Activated T-cell treated with anti-CD3 and anti-CD28 coated beads, Interleukin-2, amount 50 U/mL, for 24 hours (primary cell): ENCODE data around the gene FFAR2.

Experiments
- DNase-seq: peaks from one replicate; pipeline ENCODE4 v3.0.0-alpha.2; 2020
- H3K27ac Mint-ChIP-seq: 2 replicates; pipeline ENCODE4 v1.8.0; 2020; ENCODE audit warnings: mild to moderate bottlenecking, mixed read lengths
- H3K27me3 Mint-ChIP-seq: 2 replicates; pipeline ENCODE4 v1.8.0; 2020; ENCODE audit warnings: mixed read lengths
- H3K36me3 Mint-ChIP-seq: 2 replicates; pipeline ENCODE4 v1.8.0; 2020; ENCODE audit warnings: low read depth, mixed read lengths
- H3K4me1 Mint-ChIP-seq: 2 replicates; pipeline ENCODE4 v1.8.0; 2020; ENCODE audit warnings: low read depth, mixed read lengths
- H3K4me3 Mint-ChIP-seq: 2 replicates; pipeline ENCODE4 v1.8.0; 2020; ENCODE audit warnings: mild to moderate bottlenecking, moderate library complexity, mixed read lengths
- H3K9me3 Mint-ChIP-seq: 2 replicates; pipeline ENCODE4 v1.8.0; 2020; ENCODE audit warnings: mixed read lengths

Gene FFAR2

DNA sequence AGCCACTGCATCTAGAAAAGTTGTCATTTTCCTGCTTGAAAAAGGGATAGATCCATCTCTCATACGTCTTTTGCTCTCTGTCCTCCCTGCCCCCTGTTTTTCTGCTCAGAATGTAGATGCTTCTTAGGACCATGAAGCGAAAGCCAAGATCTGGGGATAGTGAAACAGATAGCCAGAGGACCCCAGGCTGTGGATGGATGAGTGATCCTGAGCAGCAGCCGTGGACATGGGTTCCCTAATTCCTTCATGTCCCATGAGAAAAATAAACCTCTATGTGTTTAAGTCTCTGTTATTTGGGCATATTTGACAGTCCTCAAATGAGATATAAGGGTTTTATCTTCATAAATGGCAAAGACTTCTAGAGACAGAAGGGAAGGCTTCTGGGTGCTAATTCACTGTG lies 12.2 kb upstream of the FFAR2 start:
- Mint-ChIP-seq H3K27ac (peak overlapping the region; percentile 82), H3K4me3 (peak overlapping the region; percentile 54), H3K4me1 (peaks cover 18% of the 10 kb centered on the region), H3K36me3 (no peaks in the 10 kb centered on the region), H3K27me3 (peaks cover 35% of the 10 kb centered on the region), H3K9me3 (peaks cover 3% of the 10 kb centered on the region)
- DNase-seq: no peak

DNA sequence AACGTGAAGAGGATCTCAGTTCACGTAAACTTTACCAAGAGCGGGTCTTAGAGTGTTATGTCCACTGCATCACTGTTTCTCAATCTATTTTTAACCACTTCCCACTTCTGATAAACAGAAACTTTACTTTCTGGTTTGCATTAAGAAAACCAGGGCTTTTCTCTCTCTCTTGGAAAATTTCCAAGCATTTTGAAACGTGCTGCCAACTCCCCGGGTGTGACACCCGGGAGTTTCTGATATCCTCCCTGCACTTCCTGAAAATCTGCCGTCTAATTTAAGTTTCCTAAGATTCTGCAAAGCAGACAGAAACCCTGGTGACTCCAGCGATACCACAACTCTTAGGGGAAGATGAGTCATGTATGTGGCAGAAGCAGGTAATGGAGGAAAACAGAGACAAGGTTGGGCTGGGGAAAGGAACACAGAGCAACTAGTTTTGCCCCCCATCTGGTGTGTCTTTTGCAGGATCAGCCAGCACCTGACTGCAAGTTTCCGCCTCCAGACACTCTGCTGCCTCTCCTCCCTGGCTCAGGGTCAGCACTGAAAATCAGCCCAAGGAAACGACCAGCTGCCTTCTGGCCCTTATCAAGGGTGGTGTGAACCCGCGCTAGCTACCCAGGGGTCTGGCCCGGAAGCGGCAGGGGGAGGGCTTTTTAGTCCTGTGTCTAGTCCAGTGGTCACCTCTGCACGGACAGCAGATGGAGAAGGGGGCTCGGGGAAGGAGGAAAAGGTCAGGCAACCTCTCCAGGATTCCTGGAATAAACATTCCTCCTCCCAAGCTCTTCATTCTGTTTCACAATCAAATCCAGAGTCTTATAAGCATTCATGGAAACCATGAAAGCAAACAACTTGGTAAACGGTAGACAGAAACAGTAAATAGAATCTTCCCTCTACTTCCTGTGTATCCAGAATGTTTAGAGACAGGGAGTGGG lies 11.3 kb upstream of the FFAR2 start:
- peaks cover 35% of the 10 kb centered on the region for H3K27me3 Mint-ChIP-seq
- peaks cover 18% of the 10 kb centered on the region for H3K4me1 Mint-ChIP-seq
- no peaks in the 10 kb centered on the region for H3K36me3 Mint-ChIP-seq
- peak overlapping the region; percentile 54 for H3K4me3 Mint-ChIP-seq
- peak overlapping the region; percentile 82 for H3K27ac Mint-ChIP-seq
- peak; percentile 48 for DNase-seq
- no peaks in the 10 kb centered on the region for H3K9me3 Mint-ChIP-seq

DNA sequence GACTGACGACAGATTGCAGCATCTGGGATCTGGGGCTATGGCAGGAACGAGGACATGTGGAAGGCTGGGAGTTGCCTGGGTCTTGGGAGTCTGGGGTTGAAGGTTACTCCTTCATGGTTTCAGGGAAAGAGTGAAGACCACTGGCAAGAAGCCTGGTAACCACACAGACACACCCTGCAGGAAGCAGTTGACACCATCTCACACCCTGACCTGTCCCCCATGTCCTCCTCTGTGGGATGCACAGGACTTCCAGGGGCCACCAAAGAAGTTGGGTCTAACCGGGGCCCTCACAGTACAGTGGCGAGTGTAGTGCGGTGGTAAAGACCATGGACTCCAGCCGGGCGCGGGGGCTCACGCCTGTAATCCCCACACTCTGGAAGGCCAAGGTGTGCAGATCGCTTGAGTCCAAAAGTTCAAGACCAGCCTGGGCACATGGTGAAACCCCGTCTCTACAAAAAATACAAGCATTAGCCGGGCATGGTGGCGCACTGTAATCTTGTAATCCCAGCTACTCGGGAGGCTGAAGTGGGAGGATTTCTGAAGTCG lies 10.6 kb upstream of the FFAR2 start:
- no peaks in the 10 kb centered on the region for H3K36me3 Mint-ChIP-seq
- DNase-seq: no peak
- H3K27ac Mint-ChIP-seq: no peak overlapping the region
- peaks cover 18% of the 10 kb centered on the region for H3K4me1 Mint-ChIP-seq
- peaks cover 32% of the 10 kb centered on the region for H3K27me3 Mint-ChIP-seq
- no peak overlapping the region for H3K4me3 Mint-ChIP-seq
- H3K9me3 Mint-ChIP-seq: no peaks in the 10 kb centered on the region

DNA sequence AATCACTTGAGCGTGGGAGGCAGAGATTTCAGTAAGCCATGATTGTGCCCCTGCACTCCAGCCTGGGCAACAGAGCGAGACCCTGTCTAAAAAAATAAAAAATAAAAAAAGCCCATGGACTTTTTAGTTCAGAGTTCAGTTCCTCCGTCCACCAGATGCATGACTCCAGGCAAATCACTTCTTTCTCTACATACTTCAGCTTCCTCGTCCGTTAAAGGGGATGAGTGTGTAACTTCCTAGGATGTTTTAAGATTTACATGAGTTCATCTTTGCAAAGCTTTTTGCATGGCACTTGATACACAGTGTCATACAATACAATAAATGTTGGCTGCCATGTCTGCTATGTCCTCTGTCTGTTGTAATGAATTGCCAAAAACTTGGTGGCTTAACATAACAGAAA lies 10.0 kb upstream of the FFAR2 start:
- no peaks in the 10 kb centered on the region for H3K36me3 Mint-ChIP-seq
- no peaks in the 10 kb centered on the region for H3K9me3 Mint-ChIP-seq
- H3K4me3 Mint-ChIP-seq: no peak overlapping the region
- H3K4me1 Mint-ChIP-seq: peaks cover 18% of the 10 kb centered on the region
- no peak overlapping the region for H3K27ac Mint-ChIP-seq
- no peak for DNase-seq
- peaks cover 25% of the 10 kb centered on the region for H3K27me3 Mint-ChIP-seq

DNA sequence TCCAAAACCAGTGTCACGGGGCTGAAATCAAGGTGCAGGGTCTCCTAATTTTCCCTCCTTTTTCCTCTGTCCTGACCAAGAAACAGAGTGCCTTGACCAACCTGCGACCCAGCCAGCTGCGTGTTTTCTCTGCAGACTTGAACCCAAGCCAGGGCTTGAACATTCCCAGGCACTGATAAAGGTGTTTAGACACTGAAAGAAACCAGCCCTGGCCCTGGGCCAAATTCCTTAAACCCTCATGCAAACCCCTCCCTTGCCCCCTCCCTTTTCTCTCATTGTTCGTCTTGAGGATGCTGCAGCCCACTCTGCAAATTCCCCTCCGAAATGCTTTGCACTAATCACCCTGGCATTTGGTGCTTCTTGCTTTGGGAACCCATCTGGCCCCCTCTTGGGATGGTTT lies 9.5 kb upstream of the FFAR2 start:
- no peak overlapping the region for H3K4me3 Mint-ChIP-seq
- peaks cover 21% of the 10 kb centered on the region for H3K27me3 Mint-ChIP-seq
- no peaks in the 10 kb centered on the region for H3K36me3 Mint-ChIP-seq
- H3K4me1 Mint-ChIP-seq: peaks cover 18% of the 10 kb centered on the region
- H3K9me3 Mint-ChIP-seq: no peaks in the 10 kb centered on the region
- H3K27ac Mint-ChIP-seq: no peak overlapping the region
- DNase-seq: no peak

DNA sequence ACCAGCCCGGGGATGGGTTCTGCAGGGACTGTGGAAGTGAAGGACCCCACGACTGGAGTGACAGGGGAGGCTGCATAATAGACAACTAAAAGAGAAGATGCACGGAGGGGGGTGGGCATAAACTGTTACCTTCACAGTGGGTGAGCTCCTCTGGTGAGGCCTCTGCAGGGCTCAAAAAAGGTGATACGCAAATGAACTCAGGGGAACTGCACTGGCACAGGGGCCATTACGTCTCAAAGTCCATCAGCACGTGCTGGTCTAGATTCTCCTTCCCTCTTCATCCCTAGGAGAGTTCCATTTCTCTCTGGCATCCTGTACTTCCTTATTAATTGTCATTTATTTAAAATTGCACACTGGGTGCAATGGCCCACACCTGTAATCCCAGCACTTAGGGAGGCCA lies 8.1 kb upstream of the FFAR2 start:
- peaks cover 22% of the 10 kb centered on the region for H3K4me1 Mint-ChIP-seq
- DNase-seq: no peak
- H3K27me3 Mint-ChIP-seq: peaks cover 12% of the 10 kb centered on the region
- no peak overlapping the region for H3K4me3 Mint-ChIP-seq
- no peaks in the 10 kb centered on the region for H3K9me3 Mint-ChIP-seq
- H3K36me3 Mint-ChIP-seq: no peaks in the 10 kb centered on the region
- no peak overlapping the region for H3K27ac Mint-ChIP-seq

DNA sequence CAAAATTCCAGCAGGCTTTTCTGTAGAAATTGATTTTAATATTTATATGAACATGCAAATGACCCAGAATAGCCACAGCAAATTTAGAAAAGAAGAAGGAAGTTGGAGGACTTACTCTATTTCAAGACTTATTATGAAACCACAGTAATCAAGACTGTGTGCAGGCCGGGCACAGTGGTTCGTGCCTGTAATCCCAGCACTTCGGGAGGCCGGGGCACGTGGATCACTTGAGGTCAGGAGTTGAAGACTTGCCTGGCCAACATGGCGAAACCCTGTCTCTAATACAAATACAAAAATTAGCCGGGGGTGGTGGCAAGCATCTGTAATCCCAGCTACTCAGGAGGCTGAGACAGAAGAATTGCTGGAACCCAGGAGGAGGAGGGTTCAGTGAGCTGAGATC lies 6.0 kb upstream of the FFAR2 start:
- no peak overlapping the region for H3K27ac Mint-ChIP-seq
- H3K4me3 Mint-ChIP-seq: no peak overlapping the region
- no peak for DNase-seq
- no peaks in the 10 kb centered on the region for H3K36me3 Mint-ChIP-seq
- H3K4me1 Mint-ChIP-seq: peaks cover 25% of the 10 kb centered on the region
- H3K27me3 Mint-ChIP-seq: peaks cover 11% of the 10 kb centered on the region
- no peaks in the 10 kb centered on the region for H3K9me3 Mint-ChIP-seq

DNA sequence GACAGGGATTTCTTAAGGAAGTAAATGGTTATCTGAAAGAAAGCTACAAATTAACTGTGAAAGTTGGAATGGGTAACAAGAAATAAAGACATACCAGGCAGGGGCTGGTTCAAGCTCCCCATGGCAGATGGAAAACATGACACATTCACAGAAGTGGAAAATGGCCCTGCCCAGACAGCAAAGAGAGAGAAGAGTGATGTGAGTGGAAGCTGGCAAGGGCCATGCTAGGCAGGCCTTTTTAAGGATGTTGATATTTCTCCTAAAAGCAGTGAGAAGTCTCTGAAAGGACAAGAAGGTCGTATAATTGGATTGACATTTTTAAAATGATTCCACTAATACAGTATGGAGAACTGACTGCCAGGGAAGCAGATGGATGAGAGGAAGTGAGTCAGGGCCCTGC lies 3.3 kb upstream of the FFAR2 start:
- Mint-ChIP-seq H3K4me3 (no peak overlapping the region), H3K36me3 (no peaks in the 10 kb centered on the region), H3K27ac (peak overlapping the region; percentile 13), H3K4me1 (peaks cover 31% of the 10 kb centered on the region), H3K9me3 (no peaks in the 10 kb centered on the region), H3K27me3 (peaks cover 32% of the 10 kb centered on the region)
- DNase-seq: no peak

DNA sequence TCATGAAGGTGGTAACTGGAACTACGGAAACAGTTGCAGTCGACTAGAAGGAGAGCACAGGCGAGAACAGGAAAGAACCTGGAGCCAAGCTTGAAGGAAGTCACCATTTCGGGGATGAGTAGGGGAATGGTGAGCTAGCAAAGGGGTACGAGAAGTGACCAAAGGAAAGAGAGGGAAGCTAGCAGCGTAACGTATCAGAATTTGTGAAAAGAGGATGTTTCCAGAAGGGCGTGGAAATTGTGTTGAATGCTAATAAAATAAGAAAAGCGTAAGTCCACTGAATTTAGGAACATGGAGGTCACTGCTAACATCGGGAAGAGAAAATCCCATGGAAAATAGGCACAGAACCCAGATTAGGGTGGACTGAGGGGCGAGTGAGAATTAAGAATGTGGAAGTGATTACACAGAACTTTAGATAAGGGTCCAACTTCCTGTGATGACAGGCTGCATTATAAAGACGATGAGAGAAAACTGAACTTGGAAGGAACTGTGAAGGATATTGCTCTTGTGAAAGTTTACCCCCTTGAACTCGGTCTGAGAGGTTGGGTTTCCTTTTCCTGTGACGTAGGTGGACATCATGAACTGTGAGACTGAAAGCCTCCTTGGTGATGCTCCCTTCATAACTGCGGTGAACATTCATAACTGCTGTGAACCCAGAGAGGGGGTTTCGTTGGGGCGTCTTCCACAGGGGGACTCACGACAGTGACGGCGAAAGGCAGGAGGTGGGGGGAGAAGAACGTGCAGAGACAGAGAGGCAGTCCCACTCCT lies 2.0 kb upstream of the FFAR2 start:
- H3K27me3 Mint-ChIP-seq: peaks cover 36% of the 10 kb centered on the region
- peaks cover 42% of the 10 kb centered on the region for H3K4me1 Mint-ChIP-seq
- no peak overlapping the region for H3K27ac Mint-ChIP-seq
- H3K36me3 Mint-ChIP-seq: no peaks in the 10 kb centered on the region
- H3K4me3 Mint-ChIP-seq: no peak overlapping the region
- DNase-seq: no peak
- no peaks in the 10 kb centered on the region for H3K9me3 Mint-ChIP-seq

DNA sequence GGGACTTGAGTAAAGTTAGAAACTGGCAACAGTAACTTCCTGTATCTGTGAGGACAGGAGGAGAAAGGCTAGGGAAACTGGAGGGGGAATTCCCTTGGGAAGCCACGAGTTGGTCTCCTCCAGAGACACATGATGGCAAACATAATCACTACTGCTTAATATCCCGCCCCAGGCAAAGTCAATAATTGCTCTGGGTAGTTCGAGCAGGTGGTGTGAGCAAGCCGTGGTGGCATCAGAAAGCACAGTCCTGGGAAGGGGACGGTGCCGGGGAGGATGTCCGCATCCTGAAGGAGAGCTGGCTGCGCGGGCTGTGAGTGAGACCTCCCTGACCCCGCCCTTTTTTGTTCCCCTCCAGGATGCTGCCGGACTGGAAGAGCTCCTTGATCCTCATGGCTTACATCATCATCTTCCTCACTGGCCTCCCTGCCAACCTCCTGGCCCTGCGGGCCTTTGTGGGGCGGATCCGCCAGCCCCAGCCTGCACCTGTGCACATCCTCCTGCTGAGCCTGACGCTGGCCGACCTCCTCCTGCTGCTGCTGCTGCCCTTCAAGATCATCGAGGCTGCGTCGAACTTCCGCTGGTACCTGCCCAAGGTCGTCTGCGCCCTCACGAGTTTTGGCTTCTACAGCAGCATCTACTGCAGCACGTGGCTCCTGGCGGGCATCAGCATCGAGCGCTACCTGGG lies 1.4 kb downstream of the FFAR2 start:
- Mint-ChIP-seq H3K4me3 (no peak overlapping the region), H3K27me3 (peaks cover 36% of the 10 kb centered on the region), H3K4me1 (peaks cover 60% of the 10 kb centered on the region), H3K36me3 (no peaks in the 10 kb centered on the region), H3K27ac (no peak overlapping the region), H3K9me3 (no peaks in the 10 kb centered on the region)
- DNase-seq: no peak

DNA sequence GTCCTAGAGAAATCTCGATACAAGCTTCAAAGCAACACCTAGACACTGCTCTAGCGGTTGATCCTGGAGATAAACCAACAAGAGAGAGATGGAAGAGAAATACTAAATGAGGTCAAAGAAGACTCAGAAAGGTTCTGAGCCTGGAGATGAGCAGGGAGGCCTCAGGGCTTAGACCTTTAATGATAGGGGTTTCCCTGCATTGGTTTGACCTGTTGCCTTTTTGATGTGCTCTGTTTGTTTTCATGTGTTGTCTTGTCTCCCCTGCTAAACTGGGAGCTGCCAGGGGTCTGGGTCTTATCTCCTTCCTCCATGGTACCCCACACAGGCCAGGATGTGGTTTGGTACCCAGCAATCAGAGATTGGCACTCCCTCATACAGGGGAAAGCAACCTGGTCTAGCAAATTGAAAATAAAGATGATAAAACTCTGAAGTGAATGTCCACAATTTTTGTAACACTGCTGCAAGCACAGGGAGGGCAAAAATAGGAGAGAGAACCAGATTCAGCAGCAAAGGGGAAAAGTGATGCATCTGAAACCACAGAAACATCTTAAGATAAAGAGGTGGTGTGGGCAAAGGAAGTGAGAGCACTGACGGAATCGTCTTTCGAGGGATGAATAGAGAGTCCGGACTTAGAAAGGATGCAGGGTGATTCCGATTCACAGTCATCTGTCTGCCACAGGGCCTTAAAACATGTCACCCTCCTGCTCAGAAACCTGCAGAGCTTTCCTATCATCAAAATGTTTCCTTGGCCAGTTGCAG lies 3.5 kb downstream of the FFAR2 start:
- peak overlapping the region; percentile 66 for H3K27ac Mint-ChIP-seq
- H3K9me3 Mint-ChIP-seq: no peaks in the 10 kb centered on the region
- no peak overlapping the region for H3K4me3 Mint-ChIP-seq
- H3K4me1 Mint-ChIP-seq: peaks cover 49% of the 10 kb centered on the region
- H3K27me3 Mint-ChIP-seq: peaks cover 29% of the 10 kb centered on the region
- no peak for DNase-seq
- no peaks in the 10 kb centered on the region for H3K36me3 Mint-ChIP-seq

DNA sequence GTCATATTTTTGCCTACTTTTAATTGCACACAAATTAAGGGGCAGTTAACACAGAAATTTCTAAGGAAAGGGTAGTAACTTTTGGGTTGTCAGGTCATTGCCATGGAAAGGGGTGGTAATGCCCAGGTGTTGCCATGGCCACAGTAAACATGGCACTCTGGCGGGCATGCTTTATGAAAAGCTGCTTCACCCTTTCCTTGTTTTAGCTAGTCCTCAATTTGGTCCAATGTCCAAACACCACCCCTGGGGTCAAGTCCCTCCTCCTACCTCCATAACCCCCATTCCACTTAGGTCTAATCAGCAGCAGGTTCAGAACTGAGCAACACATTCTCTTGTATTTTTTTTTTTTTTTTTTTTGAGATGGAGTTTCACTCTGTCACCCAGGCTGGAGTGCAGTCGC lies 6.6 kb downstream of the FFAR2 start:
- Mint-ChIP-seq H3K4me3 (no peak overlapping the region), H3K9me3 (no peaks in the 10 kb centered on the region), H3K27ac (no peak overlapping the region), H3K36me3 (no peaks in the 10 kb centered on the region), H3K27me3 (peaks cover 4% of the 10 kb centered on the region), H3K4me1 (peaks cover 39% of the 10 kb centered on the region)
- DNase-seq: no peak

DNA sequence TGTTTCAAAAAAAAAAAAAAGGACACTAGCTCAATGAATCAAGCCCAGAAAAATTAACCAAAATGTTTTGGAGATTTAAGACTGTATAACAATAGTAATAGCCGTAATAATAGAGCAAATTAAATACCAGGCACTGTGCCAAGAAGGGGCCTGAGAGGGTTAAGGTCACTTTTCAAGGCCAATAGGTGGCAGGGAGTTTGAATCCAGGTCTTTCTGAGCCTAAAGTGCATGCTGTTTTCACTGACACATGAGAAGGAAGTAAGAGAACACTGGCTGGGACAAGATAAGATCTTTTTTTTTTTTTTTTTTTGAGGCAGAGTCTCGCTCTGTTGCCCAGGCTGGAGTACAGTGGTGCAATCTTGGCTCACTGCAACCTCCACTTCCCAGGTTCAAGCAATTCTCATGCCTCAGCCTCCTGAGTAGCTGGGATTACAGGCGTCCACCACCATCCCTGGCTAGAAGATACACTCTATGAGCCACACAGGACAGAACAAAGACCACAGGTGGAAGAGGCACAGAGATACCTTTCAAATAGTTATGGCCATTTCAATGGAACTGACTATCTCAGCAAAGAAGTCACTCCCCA lies 7.7 kb downstream of the FFAR2 start:
- Mint-ChIP-seq H3K27me3 (no peaks in the 10 kb centered on the region), H3K9me3 (no peaks in the 10 kb centered on the region), H3K4me3 (no peak overlapping the region), H3K36me3 (no peaks in the 10 kb centered on the region), H3K4me1 (peaks cover 32% of the 10 kb centered on the region), H3K27ac (no peak overlapping the region)
- no peak for DNase-seq

DNA sequence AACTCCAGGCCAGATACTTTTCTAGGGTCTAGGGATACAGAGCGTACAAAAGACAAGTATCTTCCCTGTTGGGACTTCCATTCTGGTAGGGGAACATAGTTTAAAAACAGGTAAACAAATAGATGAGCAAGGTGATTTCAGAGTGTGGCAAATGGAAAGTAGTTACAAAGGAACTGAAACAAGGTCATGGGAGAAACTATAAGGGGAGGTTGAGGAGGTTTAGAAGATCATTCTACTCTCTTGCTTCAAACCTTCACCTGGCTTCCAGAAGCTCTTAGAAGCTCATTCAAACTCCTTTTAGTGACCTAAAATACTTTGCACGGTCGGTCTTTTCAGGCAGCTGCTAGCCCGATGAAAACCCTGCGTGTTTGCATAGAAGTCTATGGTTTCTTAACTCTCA lies 9.1 kb downstream of the FFAR2 start:
- Mint-ChIP-seq H3K27me3 (no peaks in the 10 kb centered on the region), H3K27ac (no peak overlapping the region), H3K9me3 (no peaks in the 10 kb centered on the region), H3K4me3 (no peak overlapping the region), H3K4me1 (peaks cover 23% of the 10 kb centered on the region), H3K36me3 (no peaks in the 10 kb centered on the region)
- DNase-seq: no peak
